Spleen (tissue), 13 donors: Measurements from ENCODE around the gene TRPM8. TPM values are rescaled to one million over a fixed set of nuclear protein-coding genes. Genes with fewer than 3 reads are reported as not detected.
"Not testable (repeated sequence)": the region's sequence is repeated elsewhere in the genome, so short reads cannot be mapped to it uniquely, and the experiment has no call there.

Experiments used
- DNase-seq: peaks from one replicate; pipeline ENCODE4 v3.0.0-alpha.2; 2020
- H3K27ac ChIP-seq, 8 donors: fragments of 200-600 bp; sonication (generic) in 7 of 8; 1 replicate in 4 of 8; 2 replicates in 4 of 8; pipeline versions ENCODE4 v1.5.0 to v1.8.0; 2016 to 2021; ENCODE audit warnings: inconsistent platforms in 4 of 8, mild to moderate bottlenecking in 4 of 8, moderate library complexity in 1 of 8
- H3K27me3 ChIP-seq, 7 donors: fragments of 200-600 bp; sonication (generic) in 6 of 7; replicated peaks in 1 of 7; 1 replicate in 4 of 7; 2 replicates in 3 of 7; pipeline versions ENCODE4 v1.5.0 to v1.8.0; 2016 to 2021; ENCODE audit warnings: inconsistent platforms in 3 of 7, mild to moderate bottlenecking in 1 of 7
- H3K36me3 ChIP-seq, 6 donors: fragments of 200-600 bp; sonication (generic) in 5 of 6; 1 replicate in 4 of 6; 2 replicates in 2 of 6; pipeline versions ENCODE4 v1.5.0 to v1.8.0; 2016 to 2021; ENCODE audit warnings: inconsistent platforms in 2 of 6
- H3K4me1 ChIP-seq, 6 donors: fragments of 200-600 bp; sonication (generic) in 5 of 6; 1 replicate in 3 of 6; 2 replicates in 3 of 6; pipeline versions ENCODE4 v1.5.0 to v1.8.0; 2016 to 2021; ENCODE audit warnings: inconsistent platforms in 3 of 6
- H3K4me3 ChIP-seq, 8 donors: fragments of 200-600 bp; sonication (generic) in 7 of 8; 1 replicate in 4 of 8; 2 replicates in 4 of 8; pipeline versions ENCODE4 v1.5.0 to v1.8.0; 2016 to 2021; ENCODE audit warnings: inconsistent platforms in 4 of 8, mild to moderate bottlenecking in 4 of 8, moderate library complexity in 2 of 8
- H3K9me3 ChIP-seq, 8 donors: fragments of 200-600 bp; sonication (generic) in 7 of 8; 1 replicate in 4 of 8; 2 replicates in 4 of 8; pipeline versions ENCODE4 v1.5.0 to v1.8.0; 2016 to 2021; ENCODE audit warnings: inconsistent platforms in 4 of 8
- CTCF ChIP-seq, 11 experiments: fragments of 200-600 bp in 7 of 11; fragments of 450-650 bp in 4 of 11; sonication (generic) in 4 of 11; IDR thresholded peaks in 8 of 11; conservative IDR thresholded peaks in 3 of 11; 1 replicate in 7 of 11; 2 replicates in 4 of 11; pipeline versions ENCODE4 v1.4.0 to v1.8.0; 2016 to 2021; ENCODE audit warnings: antibody characterized with exemption in 11 of 11, inconsistent platforms in 4 of 11, mild to moderate bottlenecking in 1 of 11
- POLR2A ChIP-seq, 3 donors: fragments of 450-650 bp; IDR thresholded peaks; one replicate each; pipeline ENCODE4 v1.5.1; 2017; ENCODE audit warnings: antibody characterized with exemption in 3 of 3, mild to moderate bottlenecking in 1 of 3
- POLR2AphosphoS5 ChIP-seq, 3 donors: sonication (generic); formaldehyde crosslinking; IDR thresholded peaks; one replicate each; pipeline ENCODE4 v1.5.1; 2017; ENCODE audit warnings: antibody characterized with exemption in 3 of 3
- WGBS, 5 donors: extraction: QIAGEN DNeasy Blood & Tissue Kit in 3 of 5; methylation state at CpG; one replicate each; pipeline versions ENCODE4 v1.1.5 to v1.1.7; 2013 to 2018; 5-methylcytosine and 5-hydroxymethylcytosine counted together
- intact Hi-C: fragments of 100-400 bp; cut with DNase I; formaldehyde crosslinking; loops from one replicate; pipeline ENCODE4 v1.15.0; 2023; ENCODE audit warnings: low total_unique reads
- long read RNA-seq, 2 donors: transcript quantifications; one replicate each; lab custom pipeline, GENCODE V29; 2026
- polyA plus RNA-seq, 3 donors: library from polyadenylated mRNA; stranded (reverse); fragments of 200-250 nt; gene quantifications; one replicate each; pipeline ENCODE4 v1.2.1, GENCODE V29; 2013
- total RNA-seq, 7 donors: library from RNA; depleted of rRNA in 3 of 7; stranded (reverse); fragments of >200 nt in 3 of 7; fragmentation: NEBNext Ultra II Directional in 4 of 7; extraction: Animal tissue kit (Norgen Biotek cat#: 25700) in 4 of 7; gene quantifications; one replicate each; pipeline versions ENCODE4 v1.1.0 to v1.2.1, GENCODE V29; 2016 to 2021
- donor health status: healthy with polysubstance abuse.
- donor health status: DM: no; HTN: no; CAD: no; lungs with moderate emphysema.
- donor health status: DM: no; HTN: no; CAD: no.
- donor health status: Bipolar disorder and iron deficiency.
- donor health status: healthy.
- donor health status: DM: no; HTN: no; CAD: no.
- donor health status: DM: yes; HTN: yes; CAD: no.

TRPM8 gene
- total RNA-seq (not detected), polyA plus RNA-seq (under 1 TPM in 2 of 3 donors, not detected in 1; 0.02 to 0.06 TPM)
- long read RNA-seq, donor 1: 0 reads
- long read RNA-seq, donor 2: 0 reads

- intact Hi-C loops: no loop called here
- Histone ChIP-seq H3K36me3 (no peaks in the 10 kb centered on the region), H3K27ac (no peak within 1 kb of the TSS), H3K4me3 (no peak within 1 kb of the TSS), H3K27me3 (peaks cover 0 to 68% (median 4%) of the 10 kb centered on the region in 7 donors), H3K4me1 (no peaks in the 10 kb centered on the region), H3K9me3 (no peaks in the 10 kb centered on the region)
- 40 to 54% (median 42%) methylated on average over 5 of the region's 5 CpGs for WGBS, 5 donors
- DNase-seq: no peak
- TF ChIP-seq POLR2AphosphoS5 (IDR thresholded peaks at IDR 0.05) (no peak), POLR2A (IDR thresholded peaks at IDR 0.05) (no peak), CTCF (IDR thresholded peaks at IDR 0.05 in 8 of 11, conservative IDR thresholded peaks at IDR 0.05 in 3 of 11) (no peak)
These were observed at the start of gene TRPM8 for GRCh38 chr2:233917116-233917515. Gene TRPM8, plus strand, starts transcription at chr2:233917373. Its CDS starts 9,165 bp downstream, at chr2:233926538.

GRCh38 chr2:233867993-233868532 is 49.1 kb upstream of the TRPM8 start, which contains the start of gene MSL3B:
Gene MSL3B, minus strand, starts transcription at chr2:233868386.
- intact Hi-C loops: no loop called here
- peak; percentile 83 for DNase-seq
- peaks cover 0 to 4% (median 0%) of the 10 kb centered on the region in 6 donors for H3K36me3 ChIP-seq
- peaks cover 0 to 14% (median 1%) of the 10 kb centered on the region in 6 donors for H3K4me1 ChIP-seq
- WGBS, 5 donors: 12 to 16% (median 12%) methylated on average over 50 of the region's 50 CpGs
- H3K27me3 ChIP-seq: peaks cover 0 to 27% (median 0%) of the 10 kb centered on the region in 7 donors
- TF ChIP-seq CTCF (IDR thresholded peaks at IDR 0.05 in 8 of 11, conservative IDR thresholded peaks at IDR 0.05 in 3 of 11) (no peak), POLR2AphosphoS5 (IDR thresholded peaks at IDR 0.05) (peak; percentile 68 to 76 (median 74))
- H3K9me3 ChIP-seq: peaks cover 0 to 44% (median 28%) of the 10 kb centered on the region in 8 donors
- peak within 1 kb of the TSS in 4 of 8 donors; percentile 47 to 62 (median 54) for H3K27ac ChIP-seq
- H3K4me3 ChIP-seq: peak within 1 kb of the TSS; percentile 31 to 71 (median 43)

GRCh38 chr2:233871432-233871831 is 45.7 kb upstream of the TRPM8 start:
- no peak for DNase-seq
- Histone ChIP-seq H3K9me3 (peaks cover 0 to 38% (median 17%) of the 10 kb centered on the region in 8 donors), H3K4me3 (no peak overlapping the region), H3K36me3 (peaks cover 0 to 2% (median 0%) of the 10 kb centered on the region in 6 donors), H3K4me1 (peaks cover 0 to 14% (median 1%) of the 10 kb centered on the region in 6 donors), H3K27me3 (peaks cover 0 to 46% (median 0%) of the 10 kb centered on the region in 7 donors), H3K27ac (no peak overlapping the region)
- 49 to 65% (median 54%) methylated on average over 4 of the region's 4 CpGs for WGBS, 5 donors
- TF ChIP-seq POLR2AphosphoS5 (IDR thresholded peaks at IDR 0.05) (no peak), CTCF (IDR thresholded peaks at IDR 0.05 in 8 of 11, conservative IDR thresholded peaks at IDR 0.05 in 3 of 11) (no peak), POLR2A (IDR thresholded peaks at IDR 0.05) (no peak)
- intact Hi-C loops: no loop called here

- WGBS, 5 donors: 10 to 20% (median 15%) methylated on average over 2 of the region's 2 CpGs
- H3K36me3 ChIP-seq, DNase-seq, H3K27ac ChIP-seq, H3K4me3 ChIP-seq, intact Hi-C loops: not testable (repeated sequence)
- H3K4me1 ChIP-seq: peaks cover 0 to 14% (median 1%) of the 10 kb centered on the region in 6 donors
- peaks cover 0 to 36% (median 11%) of the 10 kb centered on the region in 8 donors for H3K9me3 ChIP-seq
- peaks cover 0 to 46% (median 0%) of the 10 kb centered on the region in 7 donors for H3K27me3 ChIP-seq
These were observed 45.0 kb upstream of the TRPM8 start for GRCh38 chr2:233872125-233872524.
